Measurements from ENCODE around the gene HOXB8. TPM values are rescaled to one million over a fixed set of nuclear protein-coding genes. Genes with fewer than 3 reads are reported as not detected.

Gene HOXB8
- total and polyA plus RNA-seq, 2 of the 13 experiments (the other 11 are each of a cell fraction or from before 2014, with no cell fraction given) = not detected

GRCh38 chr17:48608494-48608834 lies 6.6 kb downstream of the HOXB8 start:
- intact Hi-C loops (cut with micrococcal nuclease; ENCODE audit: unreplicated experiment) = no loop called here

More at GRCh38 chr17:48608494-48608834, 6.6 kb downstream of the HOXB8 start:
- TF ChIP-seq ZNF773 (CRISPR knock-in tag; IDR thresholded peaks at IDR 0.05; ENCODE audit: borderline replicate concordance) = no peak
- no peak for TF ChIP-seq ZNF619 (CRISPR knock-in tag; IDR thresholded peaks at IDR 0.05)
- no peak for TF ChIP-seq PAF1 (CRISPR knock-in tag; IDR thresholded peaks at IDR 0.05)
- TF ChIP-seq FLYWCH1 (CRISPR knock-in tag; IDR thresholded peaks at IDR 0.05) = no peak
- no peak for TF ChIP-seq ZNF367 (CRISPR knock-in tag; IDR thresholded peaks at IDR 0.05; ENCODE audit: borderline replicate concordance)
- TF ChIP-seq SMARCE1 (IDR thresholded peaks at IDR 0.05; ENCODE audit: borderline replicate concordance) = no peak
- no peak for TF ChIP-seq RXRA (CRISPR knock-in tag; IDR thresholded peaks at IDR 0.05)
- TF ChIP-seq BCL3 (CRISPR knock-in tag; IDR thresholded peaks at IDR 0.05) = no peak
- no peak for TF ChIP-seq ZNF33B (CRISPR knock-in tag; IDR thresholded peaks at IDR 0.05)
- TF ChIP-seq DMTF1 (CRISPR knock-in tag; IDR thresholded peaks at IDR 0.05) = no peak
- TF ChIP-seq ZNF326 (CRISPR knock-in tag; IDR thresholded peaks at IDR 0.05; ENCODE audit: borderline replicate concordance) = no peak
- TF ChIP-seq MTA3 (CRISPR knock-in tag; IDR thresholded peaks at IDR 0.05) = no peak
- no peak for TF ChIP-seq ZNF614 (CRISPR knock-in tag; IDR thresholded peaks at IDR 0.05; ENCODE audit: borderline replicate concordance)
- TF ChIP-seq RFX3 (CRISPR knock-in tag; IDR thresholded peaks at IDR 0.05) = no peak
- Histone ChIP-seq H3K4me1 (ENCODE audit: insufficient read depth, low read length) (peaks cover 23% of the 10 kb centered on the region), H3K4me3 (replicated peaks in 1 of 3; ENCODE audit: insufficient read depth in 1 of 3, low read depth in 2 of 3, low read length in 3 of 3) (no peak overlapping the region), H3K27ac (ENCODE audit: extremely low read length, insufficient read depth, low read length) (no peak overlapping the region), H3K4me2 (ENCODE audit: low read depth, low read length) (no peak overlapping the region), H4K20me1 (ENCODE audit: insufficient read depth, low read length) (no peaks in the 10 kb centered on the region; the same call in 1 of the 2 replicates), H3K9me3 (ENCODE audit: low read length) (no peaks in the 10 kb centered on the region), H3K9ac (ENCODE audit: insufficient read depth, low read depth, low read length) (no peak overlapping the region), H3K36me3 (replicated peaks in 1 of 2; ENCODE audit: control insufficient read depth in 1 of 2, insufficient read depth in 2 of 2, low read length in 2 of 2) (no peaks in the 10 kb centered on the region), H3K79me2 (ENCODE audit: insufficient read depth, low read length) (no peaks in the 10 kb centered on the region), H3K27me3 (ENCODE audit: control insufficient read depth in 1 of 2, insufficient read depth in 2 of 2, low read length in 2 of 2) (peaks cover 23 to 95% of the 10 kb centered on the region in 2 experiments; a peak in 4 of 5 replicates), H2AFZ (ENCODE audit: low read length) (no peak overlapping the region)
- ChIA-PET POLR2A (no interaction called here), CTCF (ENCODE audit: low intra/inter-chr PET ratio, low total read pairs) (no interaction called here)
- in situ Hi-C loops (cut with HindIII; ENCODE audit: extremely low pct_ligation_motif_present, low pct_unique_long_range_greater_than_20kb) = no loop called here
- ATAC-seq (no peak), FAIRE-seq (no peak), DNase-seq (ENCODE audit: low spot score) (no peak)
- 63% methylated on average over 1 of the region's 1 CpG for WGBS (ENCODE audit: low lambda C conversion rate)
- BruUV-seq (replicated peaks) = no TSS peak

Data from HepG2 (cell line).